DMS79 (cell line): Measurements from ENCODE around the gene SPNS3.

Source experiments
- DNase-seq: peaks from one replicate; lab custom pipeline; 2025; lab: John Stamatoyannopoulos, UW

SPNS3 gene

GRCh38 chr17:4465786-4466185 lies 32.0 kb downstream of the SPNS3 start:
- DNase-seq: no peak

- DNase-seq: no peak
These were observed 33.5 kb downstream of the SPNS3 start for GRCh38 chr17:4467287-4467686.

GRCh38 chr17:4469552-4469951 lies 35.8 kb downstream of the SPNS3 start:
- DNase-seq: no peak

DNA sequence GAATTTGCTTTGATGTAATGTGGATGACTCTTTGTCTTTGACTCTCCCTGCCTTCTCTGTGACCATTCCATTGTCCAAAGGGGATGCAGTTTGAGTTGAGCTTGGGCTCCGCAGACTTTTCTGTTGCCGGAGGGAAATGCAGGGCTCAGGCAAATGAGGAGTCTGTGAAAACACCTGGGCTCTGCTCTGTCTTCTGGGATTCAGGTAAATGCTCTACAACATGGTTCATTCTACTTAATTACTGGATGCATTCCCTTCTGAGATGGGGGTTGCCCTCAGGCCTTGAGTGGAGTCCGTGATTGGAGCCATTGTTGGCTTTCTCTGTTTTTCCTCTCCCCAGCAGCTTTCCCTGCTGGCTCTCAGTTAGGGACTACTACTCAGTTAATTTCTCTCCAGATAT lies 38.5 kb downstream of the SPNS3 start:
- DNase-seq: no peak

DNA sequence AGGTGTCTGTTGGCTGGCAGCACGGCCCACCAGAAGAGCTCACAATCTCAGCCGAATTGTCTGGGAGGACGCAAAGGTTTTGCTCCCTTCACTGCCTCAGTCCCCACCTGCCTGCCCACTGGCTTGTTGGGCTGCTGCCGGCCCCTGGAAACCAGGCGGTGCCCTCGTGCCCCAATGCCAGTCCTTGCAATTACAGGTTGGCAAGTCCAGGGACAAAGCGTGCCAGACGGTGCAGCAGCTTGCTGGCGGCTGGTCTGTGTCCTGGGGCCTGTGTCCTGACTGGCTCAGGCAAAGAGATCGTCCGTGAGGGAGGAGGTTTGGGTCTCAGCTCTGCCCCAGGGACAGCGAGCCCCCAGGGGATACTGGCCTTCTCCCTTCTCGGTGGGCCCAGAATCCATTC lies 40.4 kb downstream of the SPNS3 start:
- no peak for DNase-seq

DNA sequence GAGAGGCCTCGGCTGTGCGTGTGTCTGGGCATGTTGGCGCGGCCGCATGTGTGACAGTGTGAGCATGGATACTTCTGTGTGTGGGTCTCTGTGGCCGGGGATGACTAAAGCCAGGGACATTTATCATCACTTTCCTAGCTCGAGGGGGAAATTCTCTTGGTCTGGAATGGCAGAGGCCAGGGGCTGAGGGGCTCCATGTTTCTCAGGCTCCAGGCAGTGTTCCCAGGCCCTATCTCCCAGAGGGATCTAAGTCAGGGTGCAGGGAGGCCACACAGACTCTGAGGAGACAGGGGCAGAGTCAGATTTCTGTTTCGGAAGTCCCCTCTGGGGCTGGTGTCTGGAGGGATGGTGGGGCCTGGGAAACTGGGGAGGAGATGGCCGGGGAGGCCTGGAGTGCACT lies 41.3 kb downstream of the SPNS3 start:
- no peak for DNase-seq

- no peak for DNase-seq
These were observed 41.7 kb downstream of the SPNS3 start for GRCh38 chr17:4475463-4475862.

GRCh38 chr17:4476017-4476416 lies 42.3 kb downstream of the SPNS3 start:
- no peak for DNase-seq

DNA sequence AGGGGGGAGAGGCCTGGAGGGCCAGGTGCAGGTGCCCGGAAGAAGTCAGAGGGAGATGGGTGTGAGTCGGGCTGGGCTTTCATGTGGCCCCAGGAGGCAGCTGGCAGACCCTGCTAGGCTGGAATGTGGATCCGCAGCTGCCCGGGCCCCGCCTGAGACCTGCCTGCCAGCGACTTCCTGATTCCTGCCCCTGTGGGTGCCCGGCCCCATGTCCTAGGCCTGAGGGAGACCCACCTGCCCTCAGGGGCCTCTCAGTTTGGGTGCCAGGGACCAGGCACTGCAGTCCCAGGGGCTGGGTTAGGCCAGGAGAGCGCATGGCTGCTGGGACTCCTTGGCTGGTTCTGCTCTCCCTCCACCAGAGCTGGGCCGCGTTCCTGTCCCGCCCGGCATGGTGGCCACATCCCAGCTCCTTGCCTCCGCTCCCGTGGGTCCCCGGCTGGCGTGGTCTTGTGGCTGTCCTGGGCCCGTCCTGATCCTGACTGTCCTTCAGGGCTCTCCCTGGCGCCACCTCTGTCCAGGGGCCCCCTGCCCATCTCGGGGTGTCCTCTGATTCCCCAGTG lies 42.9 kb downstream of the SPNS3 start:
- DNase-seq: no peak

GRCh38 chr17:4477255-4477791 lies 43.6 kb downstream of the SPNS3 start:
- no peak for DNase-seq

- no peak for DNase-seq
These were observed 44.6 kb downstream of the SPNS3 start for GRCh38 chr17:4478318-4478830.

GRCh38 chr17:4479340-4479981 lies 45.7 kb downstream of the SPNS3 start:
- no peak for DNase-seq

- DNase-seq: no peak
These were observed 46.4 kb downstream of the SPNS3 start for GRCh38 chr17:4479982-4480751.

- no peak for DNase-seq
These were observed 47.5 kb downstream of the SPNS3 start for GRCh38 chr17:4480929-4481898.

DNA sequence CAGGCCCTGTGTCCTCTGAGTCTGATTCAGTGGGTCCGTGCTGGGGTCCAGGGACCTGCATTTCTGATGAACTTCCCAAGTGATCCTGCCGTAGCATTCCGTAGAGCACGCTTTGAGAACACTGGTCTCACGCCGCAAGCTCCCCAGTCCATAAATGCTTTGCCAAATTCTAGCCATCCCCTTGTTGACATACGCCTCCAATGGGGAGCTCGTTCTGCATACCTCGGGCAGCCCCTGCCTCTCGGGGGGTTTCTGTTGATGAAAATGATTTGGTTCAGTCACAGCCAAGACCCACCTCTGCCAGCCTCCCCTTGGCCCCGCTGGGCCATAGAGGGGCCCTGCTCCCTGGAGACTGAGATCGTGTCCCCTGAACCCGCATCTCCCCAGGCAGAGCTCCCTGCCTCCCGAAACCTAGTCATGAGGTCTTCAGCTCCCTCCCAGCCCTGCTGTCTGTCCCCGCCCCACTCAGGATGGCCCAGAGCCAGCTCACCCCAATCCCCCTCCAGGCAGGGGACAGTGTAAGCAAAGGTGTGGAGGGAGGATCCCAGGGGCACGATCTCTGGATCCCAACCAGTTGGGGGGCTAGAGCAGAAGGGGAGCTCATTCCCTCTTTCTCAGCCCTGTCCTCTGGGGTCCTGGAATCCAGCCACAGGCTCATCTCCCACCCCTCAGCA lies 48.7 kb downstream of the SPNS3 start:
- DNase-seq: no peak

GRCh38 chr17:4483012-4483840 lies 49.5 kb downstream of the SPNS3 start:
- no peak for DNase-seq

- DNase-seq: no peak
These were observed 52.2 kb downstream of the SPNS3 start for GRCh38 chr17:4485676-4486646.

DNA sequence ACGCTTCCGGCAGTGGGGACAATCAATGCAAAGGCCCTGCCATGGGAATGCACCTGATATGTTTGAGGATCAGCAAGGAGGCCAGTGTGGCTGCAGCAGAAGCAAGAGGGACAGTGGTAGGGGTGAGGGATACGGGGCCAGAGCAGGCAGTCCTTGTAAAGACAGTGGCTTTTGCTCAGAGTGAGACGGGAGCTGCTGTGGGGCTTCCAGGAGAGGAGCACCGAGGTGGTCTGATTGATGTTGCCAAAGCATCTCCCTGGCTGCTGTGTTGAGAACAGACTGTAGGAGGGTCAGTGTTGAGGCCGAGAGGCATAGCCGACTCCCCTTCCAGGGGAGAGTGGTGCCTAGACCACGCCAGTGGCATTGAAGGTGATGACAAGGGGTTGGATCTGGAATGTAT lies 53.6 kb downstream of the SPNS3 start:
- DNase-seq: no peak
